Keratinocyte (primary cell): ENCODE measurements around the gene ARSB. TPM values are rescaled to one million over a fixed set of nuclear protein-coding genes. Genes with fewer than 3 reads are reported as not detected.

Source experiments
- DNase-seq: peaks from one replicate; pipeline ENCODE4 v3.0.0-alpha.2; 2011; ENCODE audit warnings: low read depth, missing footprints, low spot score
- FAIRE-seq: peaks from 2 replicates; lab custom pipeline; 2011; peaks lifted over from hg19 to GRCh38; lab: Jason Lieb, UNC
- H2AFZ ChIP-seq: 2 replicates; pipeline ENCODE4 v1.6.0; 2012; ENCODE audit warnings: low read length, control low read depth, inconsistent platforms; ENCODE audit not compliant: control insufficient read depth
- H3K27ac ChIP-seq: 2 replicates; pipeline ENCODE4 v1.5.1; 2011; ENCODE audit warnings: low read length; ENCODE audit not compliant: control insufficient read depth, insufficient read depth
- H3K27me3 ChIP-seq: 3 replicates; pipeline ENCODE4 v1.6.0; 2011; ENCODE audit warnings: low read length; ENCODE audit not compliant: control insufficient read depth, insufficient read depth; ENCODE audit errors: extremely low read depth
- H3K36me3 ChIP-seq, 2 experiments: 2 replicates in 1 of 2; 3 replicates in 1 of 2; pipeline ENCODE4 v1.5.1; 2011; ENCODE audit warnings: low read length in 2 of 2, mild to moderate bottlenecking in 1 of 2; ENCODE audit not compliant: control insufficient read depth in 2 of 2, insufficient read depth in 2 of 2; ENCODE audit errors: extremely low read depth in 1 of 2
- H3K4me1 ChIP-seq: 3 replicates; pipeline ENCODE4 v1.5.1; 2011; ENCODE audit warnings: low read length; ENCODE audit not compliant: control insufficient read depth, insufficient read depth; ENCODE audit errors: extremely low read depth
- H3K4me2 ChIP-seq: 3 replicates; pipeline ENCODE4 v1.6.0; 2011; ENCODE audit warnings: low read depth, low read length; ENCODE audit not compliant: control insufficient read depth, insufficient read depth; ENCODE audit errors: extremely low read depth
- H3K4me3 ChIP-seq, 3 experiments: fragments of 200-600 bp in 1 of 3; sonication (generic) in 1 of 3; 2 replicates in 2 of 3; 3 replicates in 1 of 3; pipeline ENCODE4 v1.5.1; 2011 to 2016; ENCODE audit warnings: low read length in 3 of 3, mild to moderate bottlenecking in 3 of 3, control low read depth in 2 of 3, inconsistent platforms in 1 of 3, low read depth in 1 of 3, mixed read lengths in 1 of 3, mixed run types in 1 of 3, moderate library complexity in 1 of 3; ENCODE audit not compliant: control insufficient read depth in 2 of 3, insufficient read depth in 2 of 3; ENCODE audit errors: extremely low read depth in 1 of 3
- H3K79me2 ChIP-seq: 2 replicates; pipeline ENCODE4 v1.6.0; 2012; ENCODE audit warnings: low read length; ENCODE audit not compliant: control insufficient read depth, insufficient read depth
- H3K9ac ChIP-seq: 3 replicates; pipeline ENCODE4 v1.6.0; 2011; ENCODE audit warnings: low read length; ENCODE audit not compliant: control insufficient read depth, insufficient read depth; ENCODE audit errors: extremely low read depth
- H3K9me1 ChIP-seq: 3 replicates; pipeline ENCODE4 v1.6.0; 2011; ENCODE audit warnings: low read length; ENCODE audit not compliant: control insufficient read depth, insufficient read depth; ENCODE audit errors: extremely low read depth
- H3K9me3 ChIP-seq: 2 replicates; pipeline ENCODE4 v1.5.1; 2012; ENCODE audit warnings: low read depth, low read length; ENCODE audit not compliant: control insufficient read depth
- H4K20me1 ChIP-seq: 3 replicates; pipeline ENCODE4 v1.6.0; 2011; ENCODE audit warnings: low read length; ENCODE audit not compliant: control insufficient read depth, insufficient read depth; ENCODE audit errors: extremely low read depth
- EZH2 ChIP-seq: IDR thresholded peaks from one replicate; pipeline ENCODE4 v1.6.1; 2012; ENCODE audit warnings: inconsistent platforms, mild to moderate bottlenecking, low read length, moderate library complexity
- dilution Hi-C: fragments of 300-500 bp; cut with MboI; formaldehyde crosslinking; loops from one replicate; pipeline ENCODE4 v1.7.0; 2020; ENCODE audit warnings: low sequenced_read_pairs; ENCODE audit not compliant: extremely low pct_ligation_motif_present
- polyA plus RNA-seq, 5 experiments: library from polyadenylated mRNA; depleted of rRNA in 3 of 5; stranded (reverse) in 3 of 5; stranded (forward) in 1 of 5; unstranded in 1 of 5; fragments of >200 nt; gene quantifications; 1 replicate in 1 of 5; 2 replicates in 3 of 5; 3 replicates in 1 of 5; pipeline versions ENCODE4 v1.2.1 to v1.2.3, GENCODE V29; 2011 to 2012; ENCODE audit warnings: missing spikeins in 2 of 5, low read depth in 1 of 5, low replicate concordance in 1 of 5
- TF ChIP-seq, protein P1 (sequence below), 3 experiments: IDR thresholded peaks in 1 of 3; conservative IDR thresholded peaks in 1 of 3; optimal IDR thresholded peaks in 1 of 3; 2 replicates in 2 of 3; 3 replicates in 1 of 3; pipeline versions ENCODE3 to v1.5.1; 2011; ENCODE audit warnings: low read length in 3 of 3, mild to moderate bottlenecking in 3 of 3, moderate library complexity in 2 of 3, control low read depth in 1 of 3, inconsistent platforms in 1 of 3; ENCODE audit not compliant: insufficient read depth in 2 of 3; ENCODE audit errors: extremely low read depth in 1 of 3

Gene ARSB
- polyA plus RNA-seq, 1 donor (not counting 4 experiments of a cell fraction or from before 2014, with no cell fraction given), result 4.5 TPM

DNA sequence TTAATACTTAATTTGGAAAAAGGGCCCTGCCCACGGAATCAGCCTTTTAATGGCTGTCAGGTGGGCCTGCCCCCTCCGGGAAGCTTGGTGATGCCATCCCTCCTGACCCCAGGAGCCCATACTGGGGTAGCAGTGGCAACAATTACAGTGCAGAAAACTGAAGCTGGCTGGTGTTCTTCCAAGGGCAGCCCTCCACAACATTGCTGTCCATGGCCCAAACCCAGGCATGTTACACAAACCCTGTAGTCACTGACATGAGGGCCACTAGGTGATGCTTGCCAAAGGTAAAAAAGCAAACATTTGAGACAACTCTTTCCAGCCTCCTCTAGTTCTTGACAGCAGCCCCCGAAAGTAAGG lies 186.5 kb downstream of the ARSB start:
- H3K27ac ChIP-seq, result no peak overlapping the region

DNA sequence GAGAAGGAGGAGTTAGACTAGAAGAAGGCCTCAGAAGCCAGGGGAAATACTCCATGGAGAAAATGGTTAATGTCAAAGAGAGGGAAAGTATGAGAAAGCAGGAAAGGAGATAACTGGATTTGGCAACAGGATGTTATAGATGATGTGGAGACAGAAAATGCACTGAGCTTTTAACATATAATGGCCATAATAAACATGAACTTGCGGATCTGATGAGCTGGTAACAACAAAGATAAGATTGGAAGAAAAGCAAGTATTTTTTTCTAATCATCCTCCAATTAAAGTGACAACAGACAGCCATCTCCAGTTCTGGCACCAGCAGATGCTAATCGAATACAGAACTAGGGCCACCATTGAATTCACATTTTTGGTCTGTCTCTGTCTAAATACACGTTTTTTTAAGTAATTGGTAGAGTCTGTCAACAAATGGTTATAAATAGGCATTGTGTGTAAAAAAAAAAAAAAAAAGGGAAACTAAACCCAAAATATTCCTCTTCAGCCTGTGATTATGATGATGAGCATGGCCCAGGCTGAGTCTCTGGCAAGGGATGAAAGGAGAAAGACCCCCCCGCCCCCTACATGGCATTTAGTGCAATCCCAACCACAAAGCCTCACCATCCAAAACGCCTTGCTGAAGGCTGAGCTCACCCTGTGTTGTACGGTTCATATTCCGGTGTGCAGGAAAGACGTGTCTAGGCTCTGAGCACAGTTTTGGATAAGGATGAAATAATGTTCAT lies 187.0 kb downstream of the ARSB start:
- FAIRE-seq, result no peak

More for the DNA sequence above, 186.5 kb downstream of the ARSB start:
- no peak for DNase-seq
- no peak overlapping the region for H3K4me2 ChIP-seq
- no peak overlapping the region for H3K4me3 ChIP-seq
- no peak for TF ChIP-seq EZH2
- TF ChIP-seq, protein P1, sequence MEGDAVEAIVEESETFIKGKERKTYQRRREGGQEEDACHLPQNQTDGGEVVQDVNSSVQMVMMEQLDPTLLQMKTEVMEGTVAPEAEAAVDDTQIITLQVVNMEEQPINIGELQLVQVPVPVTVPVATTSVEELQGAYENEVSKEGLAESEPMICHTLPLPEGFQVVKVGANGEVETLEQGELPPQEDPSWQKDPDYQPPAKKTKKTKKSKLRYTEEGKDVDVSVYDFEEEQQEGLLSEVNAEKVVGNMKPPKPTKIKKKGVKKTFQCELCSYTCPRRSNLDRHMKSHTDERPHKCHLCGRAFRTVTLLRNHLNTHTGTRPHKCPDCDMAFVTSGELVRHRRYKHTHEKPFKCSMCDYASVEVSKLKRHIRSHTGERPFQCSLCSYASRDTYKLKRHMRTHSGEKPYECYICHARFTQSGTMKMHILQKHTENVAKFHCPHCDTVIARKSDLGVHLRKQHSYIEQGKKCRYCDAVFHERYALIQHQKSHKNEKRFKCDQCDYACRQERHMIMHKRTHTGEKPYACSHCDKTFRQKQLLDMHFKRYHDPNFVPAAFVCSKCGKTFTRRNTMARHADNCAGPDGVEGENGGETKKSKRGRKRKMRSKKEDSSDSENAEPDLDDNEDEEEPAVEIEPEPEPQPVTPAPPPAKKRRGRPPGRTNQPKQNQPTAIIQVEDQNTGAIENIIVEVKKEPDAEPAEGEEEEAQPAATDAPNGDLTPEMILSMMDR (optimal IDR thresholded peaks at IDR 0.05 in 1 of 3, IDR thresholded peaks at IDR 0.05 in 1 of 3, conservative IDR thresholded peaks at IDR 0.05 in 1 of 3; ENCODE audit: extremely low read depth in 1 of 3, insufficient read depth in 2 of 3, low read length in 3 of 3), result no peak
- no peak overlapping the region for H3K9ac ChIP-seq
- no peaks in the 10 kb centered on the region for H3K9me3 ChIP-seq
- no peaks in the 10 kb centered on the region for H3K4me1 ChIP-seq
- H3K9me1 ChIP-seq, result no peaks in the 10 kb centered on the region
- dilution Hi-C loops, result no loop called here
- no peak overlapping the region for H2AFZ ChIP-seq
- H3K36me3 ChIP-seq, result no peaks in the 10 kb centered on the region
- no peaks in the 10 kb centered on the region for H3K27me3 ChIP-seq
- no peak for FAIRE-seq
- no peaks in the 10 kb centered on the region for H4K20me1 ChIP-seq
- H3K79me2 ChIP-seq, result no peaks in the 10 kb centered on the region

More for the DNA sequence above, 187.0 kb downstream of the ARSB start:
- Histone ChIP-seq H3K36me3 (no peaks in the 10 kb centered on the region), H3K79me2 (no peaks in the 10 kb centered on the region), H2AFZ (no peak overlapping the region), H3K4me2 (no peak overlapping the region), H3K9me1 (no peaks in the 10 kb centered on the region), H3K27ac (no peak overlapping the region), H3K9ac (no peak overlapping the region), H4K20me1 (no peaks in the 10 kb centered on the region), H3K27me3 (no peaks in the 10 kb centered on the region), H3K4me1 (no peaks in the 10 kb centered on the region), H3K9me3 (no peaks in the 10 kb centered on the region), H3K4me3 (no peak overlapping the region)
- no peak for TF ChIP-seq EZH2
- TF ChIP-seq, protein P1 (optimal IDR thresholded peaks at IDR 0.05 in 1 of 3, IDR thresholded peaks at IDR 0.05 in 1 of 3, conservative IDR thresholded peaks at IDR 0.05 in 1 of 3; ENCODE audit: extremely low read depth in 1 of 3, insufficient read depth in 2 of 3, low read length in 3 of 3), result no peak
- no peak for DNase-seq
- dilution Hi-C loops, result no loop called here
